Endothelial cell of umbilical vein (primary cell): ENCODE data around the gene SLC12A3. TPM values are rescaled to one million over a fixed set of nuclear protein-coding genes. Genes with fewer than 3 reads are reported as not detected.

ENCODE experiments used
- BruUV-seq: library from RNA; stranded (reverse); fragments of 400-500 nt; replicated peaks from 2 replicates; lab custom pipeline; 2021; lab: Mats Ljungman, UMichigan
- CTCF ChIA-PET: fragments of 300-600, 350-600 bp; sonication (Branson Sonifier 250); formaldehyde crosslinking; loops from one replicate; lab custom pipeline; 2021; ENCODE audit warnings: antibody characterized with exemption, inconsistent platforms; lab: Charles Lee
- POLR2A ChIA-PET: fragments of 300-600, 350-600 bp; sonication (Branson Sonifier 250); formaldehyde crosslinking; loops from one replicate; lab custom pipeline; 2021; ENCODE audit warnings: antibody characterized with exemption, inconsistent platforms; lab: Charles Lee
- DNase-seq: peaks from one replicate; pipeline ENCODE4 v3.0.0-alpha.2; 2011; ENCODE audit warnings: low read depth, low spot score
- FAIRE-seq: peaks from 2 replicates; lab custom pipeline; 2011; peaks lifted over from hg19 to GRCh38; lab: Jason Lieb, UNC
- H2AFZ ChIP-seq: 2 replicates; pipeline ENCODE4 v1.6.0; 2012; ENCODE audit warnings: low read depth, low read length, control low read depth, inconsistent platforms
- H3K27ac ChIP-seq: 2 replicates; pipeline ENCODE4 v1.5.1; 2011; ENCODE audit warnings: low read depth, mild to moderate bottlenecking, control low read depth, low read length, moderate library complexity; ENCODE audit not compliant: insufficient read depth
- H3K27me3 ChIP-seq, 2 experiments: 2 replicates each; pipeline versions ENCODE4 v1.6.0 to v1.6.1; 2011; ENCODE audit warnings: low read length in 2 of 2, mixed read lengths in 1 of 2; ENCODE audit not compliant: control insufficient read depth in 2 of 2, insufficient read depth in 2 of 2
- H3K36me3 ChIP-seq, 2 experiments: 2 replicates in 1 of 2; 3 replicates in 1 of 2; pipeline ENCODE4 v1.5.1; 2011; ENCODE audit warnings: low read length in 2 of 2, mild to moderate bottlenecking in 1 of 2, moderate library complexity in 1 of 2; ENCODE audit not compliant: control insufficient read depth in 2 of 2, insufficient read depth in 2 of 2; ENCODE audit errors: extremely low read depth in 1 of 2
- H3K4me1 ChIP-seq: 3 replicates; pipeline ENCODE4 v1.5.1; 2011; ENCODE audit warnings: mild to moderate bottlenecking, low read length; ENCODE audit not compliant: control insufficient read depth, insufficient read depth; ENCODE audit errors: extremely low read depth
- H3K4me2 ChIP-seq: 2 replicates; pipeline ENCODE4 v1.6.1; 2011; ENCODE audit warnings: low read length, control low read depth, mixed read lengths; ENCODE audit not compliant: insufficient read depth
- H3K4me3 ChIP-seq, 3 experiments: fragments of 200-600 bp in 1 of 3; sonication (generic), shearing (Covaris generic) in 1 of 3; replicated peaks in 1 of 3; 2 replicates each; pipeline ENCODE4 v1.5.1; 2011 to 2016; ENCODE audit warnings: control low read depth in 3 of 3, low read length in 3 of 3, mild to moderate bottlenecking in 2 of 3, inconsistent platforms in 1 of 3, low read depth in 1 of 3, moderate library complexity in 1 of 3; ENCODE audit not compliant: insufficient read depth in 1 of 3
- H3K79me2 ChIP-seq: 2 replicates; pipeline ENCODE4 v1.6.0; 2012; ENCODE audit warnings: low read length, inconsistent platforms; ENCODE audit not compliant: control insufficient read depth, insufficient read depth
- H3K9ac ChIP-seq: replicated peaks from 2 replicates; pipeline ENCODE3; 2011; ENCODE audit warnings: low read length, control low read depth; ENCODE audit not compliant: insufficient read depth; ENCODE audit errors: extremely low read depth
- H3K9me1 ChIP-seq: replicated peaks from 3 replicates; pipeline ENCODE4 v1.6.0; 2011; ENCODE audit warnings: mild to moderate bottlenecking, low read length; ENCODE audit not compliant: control insufficient read depth, insufficient read depth; ENCODE audit errors: extremely low read depth
- H3K9me3 ChIP-seq: replicated peaks from 2 replicates; pipeline ENCODE4 v1.5.1; 2012; ENCODE audit warnings: low read length, inconsistent platforms; ENCODE audit not compliant: control insufficient read depth, insufficient read depth
- H4K20me1 ChIP-seq: replicated peaks from 2 replicates; pipeline ENCODE3; 2011; ENCODE audit warnings: mild to moderate bottlenecking, low read length; ENCODE audit not compliant: control insufficient read depth, insufficient read depth; ENCODE audit errors: extremely low read depth
- CTCF ChIP-seq, 2 donors: IDR thresholded peaks; 1 replicate in 1 of 2; 2 replicates in 1 of 2; pipeline ENCODE4 v1.5.1; 2011; ENCODE audit warnings: low read length in 2 of 2, mild to moderate bottlenecking in 2 of 2, moderate library complexity in 2 of 2, control low read depth in 1 of 2, inconsistent platforms in 1 of 2, low read depth in 1 of 2; ENCODE audit not compliant: insufficient read depth in 1 of 2; ENCODE audit errors: extremely low read depth in 1 of 2
- EZH2 ChIP-seq: IDR thresholded peaks from 2 replicates; pipeline ENCODE4 v1.6.1; 2012; ENCODE audit warnings: borderline replicate concordance, low read depth, mild to moderate bottlenecking, moderate library complexity, low read length, inconsistent platforms; ENCODE audit not compliant: severe bottlenecking
- FOS ChIP-seq: IDR thresholded peaks from 2 replicates; pipeline ENCODE4 v1.6.1; 2011; ENCODE audit warnings: mild to moderate bottlenecking, low read length, moderate library complexity, borderline replicate concordance; ENCODE audit not compliant: insufficient read depth
- GATA2 ChIP-seq: IDR thresholded peaks from 2 replicates; pipeline ENCODE4 v1.7.0; 2011; ENCODE audit warnings: low read depth, mild to moderate bottlenecking, moderate library complexity, mixed read lengths, low read length; ENCODE audit not compliant: insufficient read length, insufficient read depth
- JUN ChIP-seq: IDR thresholded peaks from 2 replicates; pipeline ENCODE4 v1.6.1; 2011; ENCODE audit warnings: borderline replicate concordance, low read depth; ENCODE audit not compliant: insufficient read length, insufficient read depth
- MYC ChIP-seq: IDR thresholded peaks from one replicate; pipeline ENCODE4 v1.6.1; 2011; ENCODE audit warnings: mild to moderate bottlenecking, low read depth, low read length
- POLR2A ChIP-seq: IDR thresholded peaks from 2 replicates; pipeline ENCODE4 v1.6.1; 2012; ENCODE audit warnings: low read depth, mild to moderate bottlenecking, control low read depth, low read length
- POLR2AphosphoS5 ChIP-seq: IDR thresholded peaks from 2 replicates; pipeline ENCODE4 v1.6.1; 2012; ENCODE audit warnings: low read depth, mild to moderate bottlenecking, control low read depth, low read length, moderate library complexity; ENCODE audit not compliant: insufficient read depth
- dilution Hi-C: fragments of 300-500 bp; cut with MboI; formaldehyde crosslinking; loops from one replicate; pipeline ENCODE4 v1.15.0; 2019; ENCODE audit warnings: low sequenced_read_pairs; ENCODE audit not compliant: extremely low pct_ligation_motif_present
- intact Hi-C: fragments of 100-400 bp; cut with micrococcal nuclease; formaldehyde crosslinking; loops from one replicate; pipeline ENCODE4 v1.10.0; 2022
- polyA plus RNA-seq, 4 experiments: library from polyadenylated mRNA; depleted of rRNA in 3 of 4; stranded (reverse) in 3 of 4; unstranded in 1 of 4; fragments of >200 nt; gene quantifications; 2 replicates each; pipeline versions ENCODE4 v1.2.1 to v1.2.3, GENCODE V29; 2011 to 2012; ENCODE audit warnings: missing spikeins in 1 of 4
- total RNA-seq: library from RNA; stranded (reverse); gene quantifications from 2 replicates; pipeline ENCODE4 v1.2.3, GENCODE V29; 2021
- TF ChIP-seq, protein P1 (sequence below): IDR thresholded peaks from 2 replicates; pipeline ENCODE4 v1.6.1; 2011; ENCODE audit not compliant: insufficient read depth, insufficient read length

The SLC12A3 gene
- total and polyA plus RNA-seq, 2 donors (not counting 3 experiments of a cell fraction or from before 2014, with no cell fraction given) = not detected

GRCh38 chr16:56931892-56932720 is 67.1 kb downstream of the SLC12A3 start, which contains the start of gene HERPUD1:
HERPUD1 (plus strand) TSS chr16:56932142; CDS start chr16:56932245, 103 bp downstream.
- TF ChIP-seq FOS = no peak
- TF ChIP-seq JUN = no peak
- no peak for TF ChIP-seq GATA2
- no peak for TF ChIP-seq CTCF (IDR thresholded peaks at IDR 0.05; ENCODE audit: extremely low read depth in 1 of 2, insufficient read depth in 1 of 2, low read depth in 1 of 2, low read length in 2 of 2)
- TF ChIP-seq MYC = peak; percentile 92
- peak; percentile 99 for TF ChIP-seq POLR2A
- peak; percentile 99 for TF ChIP-seq POLR2AphosphoS5
- TF ChIP-seq, protein P1, sequence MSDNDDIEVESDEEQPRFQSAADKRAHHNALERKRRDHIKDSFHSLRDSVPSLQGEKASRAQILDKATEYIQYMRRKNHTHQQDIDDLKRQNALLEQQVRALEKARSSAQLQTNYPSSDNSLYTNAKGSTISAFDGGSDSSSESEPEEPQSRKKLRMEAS = peak; percentile 96
- TF ChIP-seq EZH2 = no peak
- H2AFZ ChIP-seq = peak within 1 kb of the TSS; percentile 28
- no peaks in the 10 kb centered on the region for H3K27me3 ChIP-seq
- ChIA-PET CTCF (interaction anchor here (0.5 to 2.4 kb wide), 6 partner anchors 9 to 149 kb away, joined by 3 to 18 read pairs (median 4); no protein-coding TSS in a partner anchor), POLR2A (interaction anchor here (0.8 to 1.5 kb wide), 4 partner anchors 12 to 81 kb away, joined by 3 to 7 read pairs (median 3); no protein-coding TSS in a partner anchor)
- H3K36me3 ChIP-seq = peaks cover 7 to 17% of the 10 kb centered on the region in 2 experiments
- intact Hi-C loops = loop anchor here (1.0 kb wide), 3 partner anchors 17 to 137 kb away; no protein-coding TSS in a partner anchor
- DNase-seq = peak; percentile 98
- H3K4me3 ChIP-seq = peak within 1 kb of the TSS; percentile 66 to 94 (median 85)
- TSS peak; percentile 22 for BruUV-seq
- H3K27ac ChIP-seq = peak within 1 kb of the TSS; percentile 80
- H3K79me2 ChIP-seq = peaks cover 45% of the 10 kb centered on the region
- peaks cover 26% of the 10 kb centered on the region for H3K4me1 ChIP-seq
- H3K9me1 ChIP-seq = no peaks in the 10 kb centered on the region
- peak within 1 kb of the TSS; percentile 96 for H3K4me2 ChIP-seq
- FAIRE-seq = peak; percentile 89
- H3K9ac ChIP-seq = peak within 1 kb of the TSS; percentile 94
- peaks cover 19% of the 10 kb centered on the region for H4K20me1 ChIP-seq
- dilution Hi-C loops = no loop called here
- H3K9me3 ChIP-seq = no peaks in the 10 kb centered on the region
